Kidney (tissue), 14 donors: ENCODE results near the gene ARHGEF26. TPM values are rescaled to one million over a fixed set of nuclear protein-coding genes. Genes with fewer than 3 reads are reported as not detected.

Experiments
- DNase-seq, 5 donors: peaks; one replicate each; pipeline ENCODE4 v3.0.0-alpha.2; 2013 to 2020
- FAIRE-seq: peaks from 2 replicates; lab custom pipeline; 2012; peaks lifted over from hg19 to GRCh38; lab: Jason Lieb, UNC
- H3K27ac ChIP-seq, 2 donors: one replicate each; pipeline ENCODE4 v1.7.0; 2013; ENCODE audit warnings: low read depth in 2 of 2, low read length in 2 of 2, inconsistent platforms in 1 of 2
- H3K27me3 ChIP-seq: one replicate; pipeline ENCODE4 v1.7.1; 2013; ENCODE audit warnings: low read length, inconsistent platforms; ENCODE audit not compliant: control insufficient read depth, insufficient read depth
- H3K36me3 ChIP-seq, 3 donors: one replicate each; pipeline versions ENCODE4 v1.7.0 to v1.7.1; 2013; ENCODE audit warnings: low read length in 3 of 3, control low read depth in 1 of 3, inconsistent platforms in 1 of 3; ENCODE audit not compliant: insufficient read depth in 3 of 3, control insufficient read depth in 2 of 3
- H3K4me1 ChIP-seq, 3 donors: one replicate each; pipeline versions ENCODE4 v1.7.0 to v1.7.1; 2013; ENCODE audit warnings: low read length in 3 of 3, inconsistent platforms in 1 of 3, low read depth in 1 of 3; ENCODE audit not compliant: control insufficient read depth in 2 of 3, insufficient read depth in 2 of 3
- H3K4me3 ChIP-seq, 3 donors: one replicate each; pipeline versions ENCODE4 v1.7.0 to v1.8.1; 2013; ENCODE audit warnings: low read length in 3 of 3, control low read depth in 1 of 3, inconsistent platforms in 1 of 3
- H3K9ac ChIP-seq, 3 donors: one replicate each; pipeline versions ENCODE4 v1.7.0 to v1.7.1; 2013; ENCODE audit warnings: low read length in 3 of 3, control low read depth in 1 of 3, inconsistent platforms in 1 of 3
- H3K9me3 ChIP-seq, 3 donors: one replicate each; pipeline versions ENCODE4 v1.7.0 to v1.7.1; 2013; ENCODE audit warnings: low read length in 3 of 3, control low read depth in 1 of 3, inconsistent platforms in 1 of 3; ENCODE audit not compliant: control insufficient read depth in 2 of 3, insufficient read depth in 1 of 3
- intact Hi-C: fragments of 100-400 bp; cut with DNase I; formaldehyde crosslinking; loops from one replicate; pipeline ENCODE4 v1.11.1; 2022
- polyA plus RNA-seq: library from polyadenylated mRNA; stranded (reverse); fragments of 350-450 nt; fragmentation: Illumina TruSeq; extraction: RNeasy Lipid Tissue Mini Kit (QIAGEN cat#74804); gene quantifications from one replicate; pipeline ENCODE4 v1.2.3, GENCODE V29; 2014; ENCODE audit warnings: low read depth, low replicate concordance; ENCODE audit not compliant: insufficient read depth
- total RNA-seq: library from RNA; stranded (reverse); fragmentation: NEBNext Ultra II Directional; extraction: Animal tissue kit (Norgen Biotek cat#: 25700); gene quantifications from one replicate; pipeline ENCODE4 v1.2.1, GENCODE V29; 2021
- TF ChIP-seq, protein P1 (sequence below): IDR thresholded peaks from 3 replicates; pipeline ENCODE4 v1.5.1; 2012; ENCODE audit warnings: mild to moderate bottlenecking, moderate library complexity, borderline replicate concordance; ENCODE audit not compliant: insufficient read depth; ENCODE audit errors: extremely low read depth
- donor health status: control.
- donor health status: control.
- donor health status: control.
- donor health status: control.
- donor health status: control.
- donor health status: DM: yes; HTN: yes; CAD: no.
- donor health status: Normal renal cell carcinoma (clear cell type).

Gene ARHGEF26
- total and polyA plus RNA-seq, 2 donors from 2014 or later = 3.9 to 4.8 TPM

DNA sequence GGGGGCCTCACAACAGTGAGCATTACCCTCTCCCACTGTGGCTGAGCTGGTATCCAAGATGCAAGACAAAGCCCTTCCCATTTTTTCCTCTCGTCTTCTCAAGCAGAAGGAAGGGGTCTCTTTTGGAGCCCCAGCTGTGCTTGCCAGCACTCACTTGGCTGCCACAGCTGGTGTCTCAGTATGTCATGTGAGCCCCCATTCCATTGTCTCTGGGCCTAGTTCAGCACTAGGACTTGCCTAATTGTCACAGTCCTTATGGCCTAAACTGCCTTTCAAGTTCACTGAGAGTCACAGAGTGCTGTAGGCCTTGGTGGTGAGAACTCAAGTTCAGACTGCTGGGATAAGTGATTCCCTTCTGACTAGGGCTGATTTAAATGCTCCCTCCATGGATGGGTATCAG, 89.8 kb downstream of the ARHGEF26 start:
- H3K27ac ChIP-seq = no peak overlapping the region
- H3K4me3 ChIP-seq = no peak overlapping the region
- no peaks in the 10 kb centered on the region for H3K9me3 ChIP-seq
- TF ChIP-seq, protein P1, sequence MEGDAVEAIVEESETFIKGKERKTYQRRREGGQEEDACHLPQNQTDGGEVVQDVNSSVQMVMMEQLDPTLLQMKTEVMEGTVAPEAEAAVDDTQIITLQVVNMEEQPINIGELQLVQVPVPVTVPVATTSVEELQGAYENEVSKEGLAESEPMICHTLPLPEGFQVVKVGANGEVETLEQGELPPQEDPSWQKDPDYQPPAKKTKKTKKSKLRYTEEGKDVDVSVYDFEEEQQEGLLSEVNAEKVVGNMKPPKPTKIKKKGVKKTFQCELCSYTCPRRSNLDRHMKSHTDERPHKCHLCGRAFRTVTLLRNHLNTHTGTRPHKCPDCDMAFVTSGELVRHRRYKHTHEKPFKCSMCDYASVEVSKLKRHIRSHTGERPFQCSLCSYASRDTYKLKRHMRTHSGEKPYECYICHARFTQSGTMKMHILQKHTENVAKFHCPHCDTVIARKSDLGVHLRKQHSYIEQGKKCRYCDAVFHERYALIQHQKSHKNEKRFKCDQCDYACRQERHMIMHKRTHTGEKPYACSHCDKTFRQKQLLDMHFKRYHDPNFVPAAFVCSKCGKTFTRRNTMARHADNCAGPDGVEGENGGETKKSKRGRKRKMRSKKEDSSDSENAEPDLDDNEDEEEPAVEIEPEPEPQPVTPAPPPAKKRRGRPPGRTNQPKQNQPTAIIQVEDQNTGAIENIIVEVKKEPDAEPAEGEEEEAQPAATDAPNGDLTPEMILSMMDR = no peak
- FAIRE-seq (no peak), DNase-seq (no peak)
- H3K4me1 ChIP-seq = no peaks in the 10 kb centered on the region
- no peaks in the 10 kb centered on the region for H3K27me3 ChIP-seq
- intact Hi-C loops = no loop called here
- H3K9ac ChIP-seq = no peak overlapping the region
- no peaks in the 10 kb centered on the region for H3K36me3 ChIP-seq

DNA sequence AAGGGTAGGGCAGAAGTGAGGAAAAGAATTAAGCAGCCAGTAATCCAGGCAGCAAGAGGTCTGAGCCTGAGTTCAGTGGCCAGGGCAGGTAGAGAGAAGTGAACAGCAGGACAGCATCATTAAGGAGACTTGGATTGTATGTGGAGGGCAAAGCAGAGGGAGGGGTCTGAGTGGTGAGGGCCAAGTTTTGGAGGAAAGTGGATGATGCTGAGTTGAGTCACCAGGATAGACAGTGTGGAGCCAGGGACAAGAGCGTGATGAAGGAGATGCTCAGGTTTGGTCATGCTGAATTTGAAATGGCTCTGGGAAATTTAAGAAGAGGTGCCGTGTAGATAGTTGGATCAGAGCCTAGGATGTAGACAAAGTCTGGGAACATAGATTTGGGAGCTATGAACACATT, 93.1 kb downstream of the ARHGEF26 start:
- Histone ChIP-seq H3K27me3 (no peaks in the 10 kb centered on the region), H3K27ac (no peak overlapping the region), H3K36me3 (no peaks in the 10 kb centered on the region), H3K9ac (no peak overlapping the region), H3K9me3 (no peaks in the 10 kb centered on the region), H3K4me1 (no peaks in the 10 kb centered on the region), H3K4me3 (no peak overlapping the region)
- no peak for FAIRE-seq
- intact Hi-C loops = no loop called here
- DNase-seq = no peak
- TF ChIP-seq, protein P1 = no peak

DNA sequence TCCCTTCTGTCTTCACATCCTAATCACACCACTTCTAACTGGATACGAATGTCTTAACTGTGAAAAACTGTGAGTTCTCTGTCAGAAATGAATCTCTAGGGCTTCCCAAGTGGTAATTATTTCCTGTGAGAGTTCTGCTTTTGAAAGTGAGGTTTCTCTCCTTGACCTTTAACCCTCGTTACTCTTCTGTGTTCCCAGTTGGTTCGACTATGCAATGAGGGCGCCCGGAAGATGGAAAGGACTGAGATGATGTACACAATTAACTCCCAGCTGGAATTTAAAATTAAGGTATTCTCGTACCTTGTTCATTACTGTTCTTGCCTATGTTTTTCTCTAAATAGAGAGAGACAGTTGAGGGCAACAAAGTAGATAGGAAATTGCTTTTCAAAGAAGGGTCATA, 96.5 kb downstream of the ARHGEF26 start:
- Histone ChIP-seq H3K27ac (no peak overlapping the region), H3K9ac (no peak overlapping the region), H3K4me1 (no peaks in the 10 kb centered on the region), H3K27me3 (no peaks in the 10 kb centered on the region), H3K9me3 (no peaks in the 10 kb centered on the region), H3K36me3 (no peaks in the 10 kb centered on the region), H3K4me3 (no peak overlapping the region)
- DNase-seq = no peak
- intact Hi-C loops = no loop called here
- TF ChIP-seq, protein P1 = no peak
- no peak for FAIRE-seq

DNA sequence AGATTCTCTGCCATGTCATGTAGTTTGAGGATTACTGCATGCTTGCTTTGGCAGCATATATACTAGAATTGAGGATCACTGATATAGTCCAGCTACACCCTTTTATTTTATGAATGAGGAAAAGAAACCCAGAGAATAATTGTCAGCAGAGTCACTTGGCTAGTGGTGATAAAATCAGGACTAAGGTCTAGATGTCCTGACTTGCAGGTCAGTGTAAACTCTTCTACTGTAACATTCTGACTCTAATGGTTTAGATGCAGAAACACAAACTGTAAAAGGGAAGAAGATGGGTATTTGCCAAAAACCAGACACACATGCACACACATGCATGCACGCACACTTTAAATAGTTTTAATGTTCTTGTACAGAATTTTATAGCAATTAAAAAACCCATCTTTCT, 97.5 kb downstream of the ARHGEF26 start:
- Histone ChIP-seq H3K36me3 (no peaks in the 10 kb centered on the region), H3K9ac (no peak overlapping the region), H3K27me3 (no peaks in the 10 kb centered on the region), H3K27ac (no peak overlapping the region), H3K4me1 (no peaks in the 10 kb centered on the region), H3K9me3 (no peaks in the 10 kb centered on the region), H3K4me3 (no peak overlapping the region)
- DNase-seq (no peak), FAIRE-seq (no peak)
- TF ChIP-seq, protein P1 = no peak
- intact Hi-C loops = no loop called here
